Stomach smooth muscle (tissue), 2 donors: ENCODE results near the gene TXN.
"Not testable (repeated sequence)": the region's sequence is repeated elsewhere in the genome, so short reads cannot be mapped to it uniquely, and the experiment has no call there.

ENCODE experiments used
- H3K27ac ChIP-seq: one replicate; pipeline ENCODE4 v1.7.0; 2013; ENCODE audit warnings: mild to moderate bottlenecking, low read length, inconsistent platforms
- H3K27me3 ChIP-seq, 2 donors: one replicate each; pipeline ENCODE4 v1.7.0; 2013; ENCODE audit warnings: low read length in 2 of 2; ENCODE audit not compliant: insufficient read depth in 2 of 2, control insufficient read depth in 1 of 2
- H3K36me3 ChIP-seq, 2 donors: one replicate each; pipeline ENCODE4 v1.7.0; 2013; ENCODE audit warnings: low read length in 2 of 2; ENCODE audit not compliant: control insufficient read depth in 2 of 2, insufficient read depth in 2 of 2
- H3K4me1 ChIP-seq: one replicate; pipeline ENCODE4 v1.7.0; 2013; ENCODE audit warnings: low read length; ENCODE audit not compliant: control insufficient read depth, insufficient read depth
- H3K4me3 ChIP-seq, 2 donors: one replicate each; pipeline ENCODE4 v1.7.0; 2013; ENCODE audit warnings: low read length in 2 of 2
- H3K9ac ChIP-seq, 2 donors: one replicate each; pipeline ENCODE4 v1.7.0; 2013; ENCODE audit warnings: low read length in 2 of 2, mild to moderate bottlenecking in 1 of 2
- H3K9me3 ChIP-seq, 2 donors: one replicate each; pipeline ENCODE4 v1.7.0; 2013; ENCODE audit warnings: low read length in 2 of 2; ENCODE audit not compliant: control insufficient read depth in 2 of 2
- donor health status: healthy.
- donor health status: Pancreatic carcinoma.

The TXN gene

DNA sequence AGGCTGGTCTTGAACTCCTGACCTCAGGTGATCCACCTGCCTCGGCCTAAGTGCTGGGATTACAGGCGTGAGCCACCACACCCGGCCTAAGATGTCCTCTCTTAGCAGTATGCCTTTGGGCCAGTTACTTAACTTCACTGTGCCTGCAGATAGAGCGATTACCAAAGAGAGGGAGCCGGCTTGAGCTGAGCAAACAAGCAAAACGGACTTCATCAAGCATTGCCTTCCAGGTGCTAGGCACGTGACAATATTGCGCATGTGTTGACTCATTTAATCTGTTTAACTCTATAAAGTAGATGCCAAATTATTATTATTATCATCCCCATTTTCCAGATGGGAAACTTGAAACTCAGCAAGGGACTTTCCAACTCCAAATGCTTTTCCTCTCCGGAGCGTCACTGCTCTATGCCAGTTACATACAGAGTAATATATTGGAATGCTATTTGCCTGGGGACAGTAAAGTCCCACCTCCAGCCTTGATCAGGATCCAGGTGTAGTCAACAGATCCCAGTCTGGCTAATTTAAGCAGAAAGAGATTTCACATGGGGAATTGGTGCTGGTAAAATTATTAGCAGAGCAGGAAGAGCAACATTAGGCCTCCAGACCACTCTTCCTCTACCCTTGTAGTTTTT lies 42.8 kb downstream of the TXN start:
- H3K36me3 ChIP-seq = no peaks in the 10 kb centered on the region
- H3K4me1 ChIP-seq = no peaks in the 10 kb centered on the region
- no peaks in the 10 kb centered on the region for H3K27me3 ChIP-seq
- no peak overlapping the region for H3K4me3 ChIP-seq
- H3K9me3 ChIP-seq = no peaks in the 10 kb centered on the region
- H3K9ac ChIP-seq = no peak overlapping the region
- H3K27ac ChIP-seq = no peak overlapping the region

DNA sequence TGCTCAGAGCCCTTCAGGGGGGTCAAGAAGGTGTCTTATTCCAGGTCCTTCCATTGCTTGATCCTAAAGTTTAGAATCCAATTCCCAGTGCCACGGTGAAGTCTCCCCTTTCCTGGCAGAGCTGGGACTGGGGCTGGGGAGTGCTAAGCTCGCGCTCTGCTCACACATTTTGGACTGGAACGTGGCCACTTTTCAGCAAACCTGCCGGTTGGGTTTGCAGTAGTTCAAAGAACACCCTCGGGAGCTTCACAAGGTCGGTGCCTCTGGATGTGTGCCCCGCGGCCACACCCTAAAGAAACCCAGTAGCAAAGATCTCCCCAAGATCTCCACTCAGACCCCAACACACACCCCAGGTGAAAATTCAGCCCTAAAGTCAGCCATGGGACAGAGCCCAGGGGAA lies 48.3 kb downstream of the TXN start, which contains the start of gene C9orf152:
TSS of gene C9orf152 (minus strand) at position 129 of the 400 bp plus-strand sequence. CDS start 580 bp downstream, outside the sequence.
- Histone ChIP-seq H3K36me3 (no peaks in the 10 kb centered on the region), H3K9ac (no peak within 1 kb of the TSS), H3K27ac (no peak within 1 kb of the TSS), H3K27me3 (no peaks in the 10 kb centered on the region), H3K4me1 (no peaks in the 10 kb centered on the region), H3K9me3 (no peaks in the 10 kb centered on the region), H3K4me3 (no peak within 1 kb of the TSS)

GRCh38 chr9:110207071-110207641 lies 49.2 kb downstream of the TXN start:
- Histone ChIP-seq H3K4me1 (no peaks in the 10 kb centered on the region), H3K27me3 (no peaks in the 10 kb centered on the region), H3K4me3 (no peak overlapping the region), H3K36me3 (no peaks in the 10 kb centered on the region), H3K9me3 (no peaks in the 10 kb centered on the region), H3K9ac (no peak overlapping the region), H3K27ac (no peak overlapping the region)

DNA sequence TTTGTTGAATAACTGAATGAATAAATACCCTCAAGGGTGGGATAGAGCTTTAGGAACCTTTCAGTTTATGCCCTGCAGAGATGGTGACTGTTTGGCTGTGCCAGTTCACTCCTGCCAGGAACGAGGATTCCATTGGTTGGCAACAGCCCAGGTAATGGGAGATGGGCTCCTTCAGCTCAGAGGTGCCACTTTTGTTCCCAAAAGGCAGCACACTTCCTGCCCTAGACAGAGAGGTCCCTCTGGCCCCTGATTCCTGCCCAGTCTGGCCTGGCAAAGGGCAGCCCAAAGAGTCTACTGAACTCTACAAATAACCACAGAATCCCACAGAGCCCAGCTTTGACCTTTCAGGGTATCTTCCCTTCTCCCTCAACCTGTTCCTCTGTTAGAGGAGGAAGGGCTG lies 49.9 kb downstream of the TXN start:
- H3K4me3 ChIP-seq = no peak overlapping the region
- no peaks in the 10 kb centered on the region for H3K36me3 ChIP-seq
- H3K4me1 ChIP-seq = no peaks in the 10 kb centered on the region
- no peaks in the 10 kb centered on the region for H3K27me3 ChIP-seq
- H3K27ac ChIP-seq = no peak overlapping the region
- no peak overlapping the region for H3K9ac ChIP-seq
- H3K9me3 ChIP-seq = no peaks in the 10 kb centered on the region

DNA sequence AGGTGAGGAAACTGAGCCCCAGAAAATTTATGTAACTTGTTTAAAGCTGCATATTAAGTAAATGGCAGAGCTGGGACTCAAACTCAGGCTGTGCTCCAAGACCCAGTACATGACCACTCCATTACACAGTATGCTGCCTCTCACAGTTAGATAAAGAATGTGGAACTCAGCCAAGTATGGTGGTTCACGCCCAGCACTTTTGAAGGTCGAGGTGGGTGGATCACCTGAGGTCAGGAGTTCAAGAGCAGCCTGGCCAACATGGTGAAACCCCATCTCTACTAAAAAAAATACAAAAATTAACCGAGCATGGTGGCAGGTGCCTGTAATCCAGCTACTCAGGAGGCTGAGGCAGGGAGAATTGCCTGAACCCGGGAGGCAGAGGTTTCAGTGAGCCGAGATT lies 50.7 kb downstream of the TXN start:
- not testable (repeated sequence) for H3K9me3 ChIP-seq, H3K4me3 ChIP-seq, H3K4me1 ChIP-seq, H3K36me3 ChIP-seq, H3K27ac ChIP-seq, H3K9ac ChIP-seq, H3K27me3 ChIP-seq

DNA sequence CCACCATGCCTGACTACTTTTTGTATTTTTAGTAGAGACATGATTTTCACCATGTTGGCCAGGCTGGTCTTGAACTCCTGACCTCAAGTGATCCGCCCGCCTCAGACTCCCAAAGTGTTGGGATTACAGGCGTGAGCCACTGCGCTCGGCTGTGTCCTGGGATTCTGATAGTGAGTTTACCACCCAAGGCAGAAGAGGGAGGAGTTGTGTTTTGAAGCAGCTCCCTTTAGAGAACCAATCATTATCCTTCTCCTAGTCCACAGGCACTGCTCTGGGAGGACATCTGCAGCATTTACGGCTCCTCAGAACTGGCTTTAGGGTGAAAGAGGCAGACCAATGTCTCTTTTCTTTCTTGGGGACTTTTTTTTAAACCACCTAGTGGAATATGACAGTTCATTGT lies 54.1 kb downstream of the TXN start:
- H3K9me3 ChIP-seq = no peaks in the 10 kb centered on the region
- H3K4me1 ChIP-seq = no peaks in the 10 kb centered on the region
- H3K36me3 ChIP-seq = no peaks in the 10 kb centered on the region
- no peak overlapping the region for H3K9ac ChIP-seq
- H3K4me3 ChIP-seq = no peak overlapping the region
- no peak overlapping the region for H3K27ac ChIP-seq
- no peaks in the 10 kb centered on the region for H3K27me3 ChIP-seq

DNA sequence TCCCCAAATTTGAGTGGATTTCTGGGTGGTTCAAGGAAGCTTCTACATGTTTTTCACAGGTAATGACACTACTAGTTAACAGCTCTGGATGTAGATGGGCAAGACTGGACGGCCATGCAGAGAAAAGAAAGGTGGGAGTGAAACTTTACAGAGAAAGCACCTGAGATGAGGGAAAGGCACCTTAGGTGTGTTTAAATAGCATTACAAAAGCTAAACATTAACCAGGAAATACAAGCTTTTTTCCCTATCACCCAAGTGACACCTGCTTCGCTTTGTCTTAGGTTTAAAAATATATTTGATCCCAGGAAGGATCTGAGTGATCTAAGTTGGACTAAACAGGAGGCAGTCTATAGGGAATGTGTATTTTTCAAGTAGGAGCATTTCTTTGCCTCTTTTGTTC lies 56.7 kb downstream of the TXN start:
- no peak overlapping the region for H3K4me3 ChIP-seq
- H3K9ac ChIP-seq = no peak overlapping the region
- H3K27ac ChIP-seq = no peak overlapping the region
- H3K9me3 ChIP-seq = no peaks in the 10 kb centered on the region
- H3K4me1 ChIP-seq = no peaks in the 10 kb centered on the region
- no peaks in the 10 kb centered on the region for H3K27me3 ChIP-seq
- H3K36me3 ChIP-seq = no peaks in the 10 kb centered on the region

GRCh38 chr9:110198357-110198756 lies 58.0 kb downstream of the TXN start:
- H3K36me3 ChIP-seq = no peaks in the 10 kb centered on the region
- no peaks in the 10 kb centered on the region for H3K9me3 ChIP-seq
- no peak overlapping the region for H3K4me3 ChIP-seq
- H3K27me3 ChIP-seq = no peaks in the 10 kb centered on the region
- H3K9ac ChIP-seq = no peak overlapping the region
- no peak overlapping the region for H3K27ac ChIP-seq
- H3K4me1 ChIP-seq = no peaks in the 10 kb centered on the region

DNA sequence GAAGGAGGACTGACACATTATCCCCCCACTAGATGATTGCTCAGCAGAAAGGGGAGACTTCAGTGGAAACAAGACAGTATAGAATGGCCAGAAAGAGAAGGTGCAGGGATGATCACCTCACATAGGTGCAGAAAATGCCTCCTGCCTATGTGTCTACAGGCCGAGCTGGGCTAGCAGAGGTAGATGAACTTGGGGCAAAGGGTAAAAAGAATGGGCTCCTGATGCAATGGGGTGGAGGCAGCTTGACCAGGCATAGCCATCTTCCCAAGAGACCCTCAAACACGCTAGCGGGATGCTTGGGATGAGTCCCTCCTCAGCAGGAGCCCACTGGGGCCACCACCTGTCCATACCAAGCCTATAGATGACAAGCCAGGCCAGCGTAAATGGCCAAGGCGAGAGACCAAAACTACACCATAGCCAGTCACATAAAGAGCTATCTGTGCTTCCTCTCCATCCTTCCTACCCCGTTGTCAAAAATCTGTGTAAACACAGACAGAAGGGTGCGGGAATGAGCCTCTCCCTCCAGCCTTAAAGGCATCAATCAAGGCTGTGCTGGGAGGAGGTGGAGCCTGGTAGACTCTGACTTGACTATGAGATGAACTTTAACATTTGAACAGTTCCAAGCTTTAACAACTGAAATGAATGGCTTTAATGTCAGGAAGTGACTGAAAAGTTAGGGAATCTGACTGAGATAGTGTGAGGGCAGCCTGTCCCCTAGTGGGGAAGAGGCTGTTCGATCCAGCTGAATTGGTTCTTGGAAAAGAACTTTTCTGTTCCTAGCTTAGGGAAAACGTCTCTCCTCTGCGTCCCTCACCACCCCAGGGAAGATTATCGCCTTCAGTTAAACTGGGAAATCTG lies 58.7 kb downstream of the TXN start:
- Histone ChIP-seq H3K27me3 (no peaks in the 10 kb centered on the region), H3K36me3 (no peaks in the 10 kb centered on the region), H3K27ac (no peak overlapping the region), H3K9me3 (no peaks in the 10 kb centered on the region), H3K4me1 (peaks cover 1% of the 10 kb centered on the region), H3K4me3 (no peak overlapping the region), H3K9ac (no peak overlapping the region)

GRCh38 chr9:110196084-110196499 lies 60.2 kb downstream of the TXN start:
- H3K27ac ChIP-seq, H3K27me3 ChIP-seq, H3K4me3 ChIP-seq, H3K9ac ChIP-seq, H3K9me3 ChIP-seq, H3K4me1 ChIP-seq, H3K36me3 ChIP-seq: not testable (repeated sequence)
